ENCODE results near the gene LDB2. TPM values are rescaled to one million over a fixed set of nuclear protein-coding genes. Genes with fewer than 3 reads are reported as not detected.

LDB2 gene
- total RNA-seq, 1 experiment from 2014 or later, result not detected

- no peaks in the 10 kb centered on the region for H3K9me3 Mint-ChIP-seq (ENCODE audit: low read depth, unreplicated experiment)
- H3K36me3 Mint-ChIP-seq (ENCODE audit: insufficient read depth, unreplicated experiment), result no peaks in the 10 kb centered on the region
- H3K27ac Mint-ChIP-seq (ENCODE audit: unreplicated experiment), result no peak overlapping the region
- H3K27me3 Mint-ChIP-seq (ENCODE audit: unreplicated experiment), result no peaks in the 10 kb centered on the region
- no peaks in the 10 kb centered on the region for H3K4me1 Mint-ChIP-seq (ENCODE audit: low read depth, unreplicated experiment)
- no peak overlapping the region for H3K4me3 Mint-ChIP-seq (ENCODE audit: low read depth, unreplicated experiment)
- TF ChIP-seq CTCF (IDR thresholded peaks at IDR 0.05; ENCODE audit: unreplicated experiment), result no peak
- DNase-seq, result no peak
- CTCF ChIA-PET, result no interaction called here
- BruUV-seq (replicated peaks), result no TSS peak
- intact Hi-C loops (cut with micrococcal nuclease; ENCODE audit: unreplicated experiment), result no loop called here
These were observed 210.6 kb downstream of the LDB2 start for GRCh38 chr4:16687845-16688244.

- Mint-ChIP-seq H3K4me1 (ENCODE audit: low read depth, unreplicated experiment) (no peaks in the 10 kb centered on the region), H3K36me3 (ENCODE audit: insufficient read depth, unreplicated experiment) (no peaks in the 10 kb centered on the region), H3K9me3 (ENCODE audit: low read depth, unreplicated experiment) (no peaks in the 10 kb centered on the region), H3K4me3 (ENCODE audit: low read depth, unreplicated experiment) (no peak overlapping the region), H3K27me3 (ENCODE audit: unreplicated experiment) (no peaks in the 10 kb centered on the region), H3K27ac (ENCODE audit: unreplicated experiment) (no peak overlapping the region)
- DNase-seq, result no peak
- intact Hi-C loops (cut with micrococcal nuclease; ENCODE audit: unreplicated experiment), result no loop called here
- TF ChIP-seq CTCF (IDR thresholded peaks at IDR 0.05; ENCODE audit: unreplicated experiment), result no peak
- CTCF ChIA-PET, result no interaction called here
- no TSS peak for BruUV-seq (replicated peaks)
These were observed 211.4 kb downstream of the LDB2 start for GRCh38 chr4:16687011-16687410.

- DNase-seq, result no peak
- CTCF ChIA-PET, result no interaction called here
- no peaks in the 10 kb centered on the region for H3K4me1 Mint-ChIP-seq (ENCODE audit: low read depth, unreplicated experiment)
- H3K27ac Mint-ChIP-seq (ENCODE audit: unreplicated experiment), result no peak overlapping the region
- BruUV-seq (replicated peaks), result no TSS peak
- no peaks in the 10 kb centered on the region for H3K27me3 Mint-ChIP-seq (ENCODE audit: unreplicated experiment)
- TF ChIP-seq CTCF (IDR thresholded peaks at IDR 0.05; ENCODE audit: unreplicated experiment), result no peak
- no peak overlapping the region for H3K4me3 Mint-ChIP-seq (ENCODE audit: low read depth, unreplicated experiment)
- intact Hi-C loops (cut with micrococcal nuclease; ENCODE audit: unreplicated experiment), result no loop called here
- no peaks in the 10 kb centered on the region for H3K9me3 Mint-ChIP-seq (ENCODE audit: low read depth, unreplicated experiment)
- H3K36me3 Mint-ChIP-seq (ENCODE audit: insufficient read depth, unreplicated experiment), result no peaks in the 10 kb centered on the region
These were observed 212.2 kb downstream of the LDB2 start for GRCh38 chr4:16686195-16686594.

- intact Hi-C loops (cut with micrococcal nuclease; ENCODE audit: unreplicated experiment), result no loop called here
- Mint-ChIP-seq H3K4me1 (ENCODE audit: low read depth, unreplicated experiment) (no peaks in the 10 kb centered on the region), H3K36me3 (ENCODE audit: insufficient read depth, unreplicated experiment) (no peaks in the 10 kb centered on the region), H3K4me3 (ENCODE audit: low read depth, unreplicated experiment) (no peak overlapping the region), H3K27me3 (ENCODE audit: unreplicated experiment) (no peaks in the 10 kb centered on the region), H3K9me3 (ENCODE audit: low read depth, unreplicated experiment) (no peaks in the 10 kb centered on the region), H3K27ac (ENCODE audit: unreplicated experiment) (no peak overlapping the region)
- CTCF ChIA-PET, result no interaction called here
- DNase-seq, result no peak
- no TSS peak for BruUV-seq (replicated peaks)
- no peak for TF ChIP-seq CTCF (IDR thresholded peaks at IDR 0.05; ENCODE audit: unreplicated experiment)
These were observed 212.9 kb downstream of the LDB2 start for GRCh38 chr4:16685536-16685935.

- no TSS peak for BruUV-seq (replicated peaks)
- H3K9me3 Mint-ChIP-seq (ENCODE audit: low read depth, unreplicated experiment), result no peaks in the 10 kb centered on the region
- intact Hi-C loops (cut with micrococcal nuclease; ENCODE audit: unreplicated experiment), result no loop called here
- no peaks in the 10 kb centered on the region for H3K4me1 Mint-ChIP-seq (ENCODE audit: low read depth, unreplicated experiment)
- no peak overlapping the region for H3K4me3 Mint-ChIP-seq (ENCODE audit: low read depth, unreplicated experiment)
- H3K27me3 Mint-ChIP-seq (ENCODE audit: unreplicated experiment), result no peaks in the 10 kb centered on the region
- no peaks in the 10 kb centered on the region for H3K36me3 Mint-ChIP-seq (ENCODE audit: insufficient read depth, unreplicated experiment)
- TF ChIP-seq CTCF (IDR thresholded peaks at IDR 0.05; ENCODE audit: unreplicated experiment), result no peak
- DNase-seq, result no peak
- CTCF ChIA-PET, result no interaction called here
- no peak overlapping the region for H3K27ac Mint-ChIP-seq (ENCODE audit: unreplicated experiment)
These were observed 213.5 kb downstream of the LDB2 start for GRCh38 chr4:16684935-16685334.

Measured in Calu3 (cell line).